Nephron (organoid): ENCODE measurements around the gene EPHB6.

Source experiments
- H3K27ac Mint-ChIP-seq, 3 experiments: 2 replicates each; pipeline ENCODE4 v1.8.0; 2020; ENCODE audit warnings: mixed read lengths in 3 of 3, mild to moderate bottlenecking in 2 of 3, moderate library complexity in 1 of 3
- H3K27me3 Mint-ChIP-seq: 2 replicates; pipeline ENCODE4 v1.8.0; 2021; ENCODE audit warnings: low read depth, mild to moderate bottlenecking, moderate library complexity, mixed read lengths
- H3K36me3 Mint-ChIP-seq: 2 replicates; pipeline ENCODE4 v1.8.0; 2020; ENCODE audit warnings: low read depth, mixed read lengths
- H3K4me1 Mint-ChIP-seq: 2 replicates; pipeline ENCODE4 v1.8.0; 2020; ENCODE audit warnings: mixed read lengths
- H3K4me3 Mint-ChIP-seq, 3 experiments: 2 replicates each; pipeline ENCODE4 v1.8.0; 2020; ENCODE audit warnings: mild to moderate bottlenecking in 3 of 3, mixed read lengths in 3 of 3, moderate library complexity in 2 of 3
- H3K9me3 Mint-ChIP-seq: 2 replicates; pipeline ENCODE4 v1.8.0; 2020; ENCODE audit warnings: mixed read lengths
- CTCF ChIP-seq, 3 experiments: fragments of 200-600 bp; sonication (generic); IDR thresholded peaks; one replicate each; pipeline ENCODE4 v1.5.0; 2021; ENCODE audit warnings: antibody characterized with exemption in 3 of 3; ENCODE audit not compliant: unreplicated experiment in 3 of 3

EPHB6 gene

GRCh38 chr7:142867398-142868187, 12.7 kb downstream of the EPHB6 start:
- H3K9me3 Mint-ChIP-seq: no peaks in the 10 kb centered on the region
- H3K27me3 Mint-ChIP-seq: peaks cover 9% of the 10 kb centered on the region
- H3K4me3 Mint-ChIP-seq: no peak overlapping the region
- no peak for TF ChIP-seq CTCF (IDR thresholded peaks at IDR 0.05; ENCODE audit: unreplicated experiment in 3 of 3)
- no peaks in the 10 kb centered on the region for H3K4me1 Mint-ChIP-seq
- H3K36me3 Mint-ChIP-seq: peaks cover 18% of the 10 kb centered on the region
- no peak overlapping the region for H3K27ac Mint-ChIP-seq

- no peak overlapping the region for H3K4me3 Mint-ChIP-seq
- no peak overlapping the region for H3K27ac Mint-ChIP-seq
- peaks cover 9% of the 10 kb centered on the region for H3K27me3 Mint-ChIP-seq
- TF ChIP-seq CTCF (IDR thresholded peaks at IDR 0.05; ENCODE audit: unreplicated experiment in 3 of 3): no peak
- no peaks in the 10 kb centered on the region for H3K4me1 Mint-ChIP-seq
- H3K9me3 Mint-ChIP-seq: no peaks in the 10 kb centered on the region
- peaks cover 18% of the 10 kb centered on the region for H3K36me3 Mint-ChIP-seq
These were observed 13.5 kb downstream of the EPHB6 start for GRCh38 chr7:142868188-142868985.

DNA sequence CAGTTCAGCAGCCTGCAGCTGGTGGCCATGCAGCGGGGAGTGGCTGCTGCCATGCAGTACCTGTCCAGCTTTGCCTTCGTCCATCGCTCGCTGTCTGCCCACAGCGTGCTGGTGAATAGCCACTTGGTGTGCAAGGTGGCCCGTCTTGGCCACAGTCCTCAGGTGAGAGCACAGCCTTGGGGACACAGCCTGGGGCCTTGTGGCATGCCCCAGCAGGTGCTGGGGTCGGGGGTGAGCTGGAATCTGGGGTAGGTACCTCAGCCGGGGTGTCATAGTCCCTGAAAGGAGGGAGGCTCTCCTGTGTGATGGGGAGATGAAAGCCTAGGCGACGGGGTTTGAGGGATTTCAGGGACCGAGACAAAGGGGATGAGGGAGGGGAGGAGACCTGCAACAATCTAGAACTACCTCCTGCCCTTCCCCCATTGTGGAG, 14.1 kb downstream of the EPHB6 start:
- Mint-ChIP-seq H3K36me3 (peaks cover 21% of the 10 kb centered on the region), H3K9me3 (no peaks in the 10 kb centered on the region), H3K27me3 (peaks cover 9% of the 10 kb centered on the region)

DNA sequence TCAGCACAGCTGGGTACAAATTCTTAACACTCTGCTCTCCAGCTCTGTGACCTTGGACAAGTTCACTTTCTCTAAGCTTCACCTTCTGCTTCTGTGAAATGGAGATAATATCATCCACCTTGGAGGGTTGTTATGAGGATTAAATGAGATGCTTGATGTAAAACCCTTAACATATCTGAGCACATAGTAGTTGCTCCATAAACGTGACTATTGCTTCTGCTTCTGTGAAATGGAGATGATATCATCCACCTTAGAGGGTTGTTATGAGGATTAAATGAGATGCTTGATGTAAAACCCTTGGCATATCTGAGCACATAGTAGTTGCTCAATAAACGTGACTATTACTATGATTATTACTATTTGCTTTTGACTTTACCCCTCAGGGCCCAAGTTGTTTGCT, 14.6 kb downstream of the EPHB6 start:
- peaks cover 22% of the 10 kb centered on the region for H3K36me3 Mint-ChIP-seq
- H3K27ac Mint-ChIP-seq: no peak overlapping the region
- H3K4me1 Mint-ChIP-seq: no peaks in the 10 kb centered on the region
- peaks cover 6% of the 10 kb centered on the region for H3K27me3 Mint-ChIP-seq
- no peak overlapping the region for H3K4me3 Mint-ChIP-seq
- H3K9me3 Mint-ChIP-seq: no peaks in the 10 kb centered on the region
- no peak for TF ChIP-seq CTCF (IDR thresholded peaks at IDR 0.05; ENCODE audit: unreplicated experiment in 3 of 3)

More for the DNA sequence above, 14.1 kb downstream of the EPHB6 start:
- Mint-ChIP-seq H3K4me1 (no peaks in the 10 kb centered on the region), H3K4me3 (no peak overlapping the region), H3K27ac (no peak overlapping the region)
- TF ChIP-seq CTCF (IDR thresholded peaks at IDR 0.05; ENCODE audit: unreplicated experiment in 3 of 3): no peak

- H3K4me3 Mint-ChIP-seq: no peak overlapping the region
- H3K36me3 Mint-ChIP-seq: peaks cover 19% of the 10 kb centered on the region
- H3K27ac Mint-ChIP-seq: no peak overlapping the region
- H3K4me1 Mint-ChIP-seq: no peaks in the 10 kb centered on the region
- H3K9me3 Mint-ChIP-seq: no peaks in the 10 kb centered on the region
- no peak for TF ChIP-seq CTCF (IDR thresholded peaks at IDR 0.05; ENCODE audit: unreplicated experiment in 3 of 3)
- peaks cover under 1% of the 10 kb centered on the region for H3K27me3 Mint-ChIP-seq
These were observed 15.3 kb downstream of the EPHB6 start for GRCh38 chr7:142870147-142870559.
